ENCODE results near the gene TEX19. TPM values are rescaled to one million over a fixed set of nuclear protein-coding genes. Genes with fewer than 3 reads are reported as not detected.
A peak's percentile ranks its signal among the peaks of the same experiment; 100 is the strongest.

The TEX19 gene
- total and polyA plus RNA-seq, 10 of the 15 experiments (the other 5 are each of a cell fraction or from before 2014, with no cell fraction given) = 0.03 to 0.32 (median 0.13) TPM; not detected in 3

GRCh38 chr17:82350182-82351030, 8.6 kb upstream of the TEX19 start:
- Histone ChIP-seq H3K4me2 (ENCODE audit: control insufficient read depth, insufficient read depth) (no peak overlapping the region), H3K9ac (ENCODE audit: control insufficient read depth, insufficient read depth, low read length) (no peak overlapping the region), H3K27me3 (replicated peaks in 1 of 2; ENCODE audit: control insufficient read depth in 2 of 2, insufficient read depth in 2 of 2, low read length in 1 of 2) (no peaks in the 10 kb centered on the region), H3K9me3 (replicated peaks; ENCODE audit: control insufficient read depth, insufficient read depth, low read length) (no peaks in the 10 kb centered on the region), H3K36me3 (ENCODE audit: control insufficient read depth in 2 of 2, insufficient read depth in 2 of 2, low read length in 1 of 2) (no peaks in the 10 kb centered on the region), H3K27ac (ENCODE audit: control insufficient read depth, insufficient read depth) (no peak overlapping the region), H3K4me3 (no peak overlapping the region), H4K20me1 (ENCODE audit: control insufficient read depth, insufficient read depth) (no peaks in the 10 kb centered on the region), H2AFZ (ENCODE audit: control insufficient read depth, low read depth, low read length) (no peak overlapping the region), H3K79me2 (ENCODE audit: control insufficient read depth, insufficient read depth, low read length) (no peaks in the 10 kb centered on the region), H3K4me1 (ENCODE audit: control insufficient read depth, insufficient read depth, low read length) (peaks cover 15% of the 10 kb centered on the region)
- intact Hi-C loops (cut with micrococcal nuclease; ENCODE audit: unreplicated experiment) = loop anchor here (1.0 to 5.0 kb wide), 3 partner anchors 64 to 204 kb away; no protein-coding TSS in a partner anchor
- CTCF ChIA-PET = interaction anchor here (0.6 to 3.7 kb wide), 28 partner anchors 12 to 321 kb away, joined by 3 to 35 read pairs (median 5); partner anchors contain the start of genes HEXD, OGFOD3 and SECTM1
- no TSS peak for BruUV-seq (replicated peaks)
- 40% methylated on average over 28 of the region's 28 CpGs for WGBS (ENCODE audit: insufficient coverage, insufficient replicate concordance, low lambda C conversion rate, missing lambda C conversion rate)
- SMC1A ChIA-PET (ENCODE audit: uncharacterized antibody, unreplicated experiment) = interaction anchor here (0.5 to 2.5 kb wide), 15 partner anchors 47 to 629 kb away, joined by 3 to 14 read pairs (median 4); partner anchors contain the start of gene HEXD
- POLR2A ChIA-PET = interaction anchor here (0.9 to 1.8 kb wide), 4 partner anchors 52 to 69 kb away, joined by 3 to 5 read pairs (median 3); no protein-coding TSS in a partner anchor
- RAD21 ChIA-PET (ENCODE audit: unreplicated experiment) = interaction anchor here (0.6 to 3.3 kb wide), 19 partner anchors 14 to 320 kb away, joined by 3 to 16 read pairs (median 4); partner anchors contain the start of gene OGFOD3
- ATAC-seq = peak; percentile 70
- DNase-seq (ENCODE audit: low read depth, low spot score) = no peak
- in situ Hi-C loops (cut with MboI) = loop anchor here (5.0 kb wide), 2 partner anchors 57 to 202 kb away; no protein-coding TSS in a partner anchor
- FAIRE-seq = no peak
- TF ChIP-seq SMARCA5 (IDR thresholded peaks at IDR 0.05) (peak; percentile 20; the same call in 1 of the 2 replicates), MYB (IDR thresholded peaks at IDR 0.05; ENCODE audit: borderline replicate concordance, low read depth, low read length) (no peak), RAD51 (IDR thresholded peaks at IDR 0.05) (no peak), NFYB (IDR thresholded peaks at IDR 0.05; ENCODE audit: insufficient read depth, low read depth, low read length) (no peak), ZBED1 (IDR thresholded peaks at IDR 0.05; ENCODE audit: borderline replicate concordance) (no peak), PRDM15 (CRISPR knock-in tag; IDR thresholded peaks at IDR 0.05) (no peak), BMI1 (IDR thresholded peaks at IDR 0.05; ENCODE audit: borderline replicate concordance) (no peak), FOXM1 (IDR thresholded peaks at IDR 0.05; ENCODE audit: low read depth, low read length) (no peak), GATAD2B (conservative IDR thresholded peaks at IDR 0.05; ENCODE audit: low read depth) (no peak), DPF2 (IDR thresholded peaks at IDR 0.05) (0 out of 2 replicates have a peak, but pooled peaks have one; percentile 32), BHLHE40 (IDR thresholded peaks at IDR 0.05; ENCODE audit: borderline replicate concordance in 1 of 2, low read depth in 2 of 2, low read length in 1 of 2) (peak; percentile 34 to 75; a peak in 2 of 4 replicates), MLLT1 (IDR thresholded peaks at IDR 0.05) (peak; percentile 95), FOXK2 (IDR thresholded peaks at IDR 0.05) (no peak), HDGF (IDR thresholded peaks at IDR 0.05) (0 out of 2 replicates have a peak, but pooled peaks have one; percentile 13), SP1 (IDR thresholded peaks at IDR 0.05; ENCODE audit: low read depth, low read length) (no peak), ZZZ3 (IDR thresholded peaks at IDR 0.05; ENCODE audit: control insufficient read depth, insufficient read length, low read depth) (no peak), E2F4 (IDR thresholded peaks at IDR 0.05; ENCODE audit: low read depth, low read length) (no peak)
